HK-2 (cell line): Measurements from ENCODE around the gene HSFY2.
"Not testable (repeated sequence)": the region's sequence is repeated elsewhere in the genome, so short reads cannot be mapped to it uniquely, and the experiment has no call there.

Source experiments
- DNase-seq: peaks from one replicate; pipeline ENCODE4 v3.0.0-alpha.2; 2018; ENCODE audit not compliant: unreplicated experiment

Gene HSFY2, protein sequence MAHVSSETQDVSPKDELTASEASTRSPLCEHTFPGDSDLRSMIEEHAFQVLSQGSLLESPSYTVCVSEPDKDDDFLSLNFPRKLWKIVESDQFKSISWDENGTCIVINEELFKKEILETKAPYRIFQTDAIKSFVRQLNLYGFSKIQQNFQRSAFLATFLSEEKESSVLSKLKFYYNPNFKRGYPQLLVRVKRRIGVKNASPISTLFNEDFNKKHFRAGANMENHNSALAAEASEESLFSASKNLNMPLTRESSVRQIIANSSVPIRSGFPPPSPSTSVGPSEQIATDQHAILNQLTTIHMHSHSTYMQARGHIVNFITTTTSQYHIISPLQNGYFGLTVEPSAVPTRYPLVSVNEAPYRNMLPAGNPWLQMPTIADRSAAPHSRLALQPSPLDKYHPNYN

DNA sequence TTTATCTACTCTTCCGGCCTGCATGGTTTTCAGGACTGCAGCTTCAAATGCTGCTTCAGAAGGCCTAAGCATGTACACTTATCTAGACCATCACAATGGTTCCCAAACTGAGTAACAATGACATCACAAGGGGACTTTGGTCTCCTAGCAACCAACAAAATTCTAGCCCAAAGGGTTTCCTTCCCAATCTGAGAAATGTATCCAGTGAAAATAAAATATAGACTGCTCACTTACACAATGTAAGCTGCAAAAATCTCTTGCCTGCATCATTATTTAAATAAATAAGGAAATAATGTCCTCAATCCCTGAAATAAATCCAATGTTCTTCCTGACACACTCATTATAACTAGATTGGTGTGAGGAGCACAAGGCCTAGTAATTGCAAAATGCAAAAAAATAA lies at the start of gene HSFY2:
Gene HSFY2, minus strand, starts transcription at position 101 of the 400 bp plus-strand sequence. CDS start 117 bp downstream, outside the sequence.
- not testable (repeated sequence) for DNase-seq

DNA sequence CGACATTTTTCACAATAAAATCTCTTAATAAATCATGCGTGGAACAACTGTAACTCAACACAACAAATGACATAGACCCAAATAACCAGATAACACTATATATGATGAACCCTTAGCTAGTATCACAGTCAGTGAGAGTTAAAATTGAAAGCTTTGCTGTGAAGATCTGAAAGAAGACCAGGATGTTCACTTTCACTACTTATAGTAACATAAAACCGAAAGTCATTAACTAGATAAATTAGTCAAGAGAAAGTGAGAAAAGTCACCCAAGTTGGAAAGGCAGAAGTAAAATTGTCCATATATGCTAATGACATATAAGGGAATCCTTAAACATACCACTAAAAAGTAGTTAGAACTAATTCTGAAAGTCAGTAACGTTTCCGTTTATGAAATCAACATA lies 42.2 kb upstream of the HSFY2 start:
- not testable (repeated sequence) for DNase-seq

DNA sequence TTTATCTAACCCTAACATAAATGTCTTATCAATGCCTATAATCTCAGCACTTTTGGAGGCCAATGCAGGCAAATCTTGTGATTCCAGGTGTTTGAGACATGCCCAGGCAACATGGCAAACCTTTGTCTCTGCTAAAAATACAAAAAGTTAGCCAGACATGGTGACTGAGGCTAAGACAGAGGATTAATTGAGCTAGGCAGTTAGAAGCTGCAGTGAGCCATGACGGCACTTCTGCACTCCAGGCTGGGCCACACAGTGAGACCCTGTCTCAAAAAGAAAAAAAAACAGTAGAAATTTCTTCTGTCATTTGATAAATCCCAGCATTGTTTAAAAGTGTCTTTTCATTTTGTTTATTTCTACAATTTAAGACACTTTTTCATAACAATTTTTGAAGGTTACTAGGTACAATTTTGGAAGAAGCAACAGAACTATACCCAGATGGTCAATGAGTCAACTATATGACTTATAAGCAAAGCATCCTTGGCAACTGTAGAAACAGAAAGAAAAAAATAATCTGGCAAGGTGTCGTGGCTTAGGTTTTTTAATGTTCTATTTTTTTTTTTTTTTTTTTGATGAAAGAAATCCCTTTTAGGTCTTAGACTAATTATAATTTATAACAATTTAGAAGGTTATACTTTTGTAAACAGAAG lies 15.3 kb upstream of the HSFY2 start:
- not testable (repeated sequence) for DNase-seq

DNA sequence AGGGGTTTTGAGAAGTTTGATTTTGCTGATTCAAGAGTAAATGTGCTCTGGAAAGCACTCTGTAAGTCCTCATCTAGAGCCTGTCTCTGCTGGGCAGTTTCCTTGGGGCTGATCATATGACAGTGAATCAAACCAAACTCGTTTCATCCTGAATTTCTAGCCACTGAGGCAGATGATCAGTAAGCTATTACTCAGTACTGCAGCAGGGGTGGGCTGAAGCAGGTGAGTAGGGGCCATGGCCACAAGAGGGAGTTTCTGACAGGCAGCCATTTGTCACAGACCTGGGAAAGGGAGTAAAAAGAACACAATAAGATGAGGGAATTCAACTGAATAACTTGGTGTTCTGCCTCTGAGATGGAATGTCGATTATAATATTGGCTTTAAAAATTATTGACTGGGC lies 19.5 kb downstream of the HSFY2 start:
- DNase-seq: not testable (repeated sequence)

DNA sequence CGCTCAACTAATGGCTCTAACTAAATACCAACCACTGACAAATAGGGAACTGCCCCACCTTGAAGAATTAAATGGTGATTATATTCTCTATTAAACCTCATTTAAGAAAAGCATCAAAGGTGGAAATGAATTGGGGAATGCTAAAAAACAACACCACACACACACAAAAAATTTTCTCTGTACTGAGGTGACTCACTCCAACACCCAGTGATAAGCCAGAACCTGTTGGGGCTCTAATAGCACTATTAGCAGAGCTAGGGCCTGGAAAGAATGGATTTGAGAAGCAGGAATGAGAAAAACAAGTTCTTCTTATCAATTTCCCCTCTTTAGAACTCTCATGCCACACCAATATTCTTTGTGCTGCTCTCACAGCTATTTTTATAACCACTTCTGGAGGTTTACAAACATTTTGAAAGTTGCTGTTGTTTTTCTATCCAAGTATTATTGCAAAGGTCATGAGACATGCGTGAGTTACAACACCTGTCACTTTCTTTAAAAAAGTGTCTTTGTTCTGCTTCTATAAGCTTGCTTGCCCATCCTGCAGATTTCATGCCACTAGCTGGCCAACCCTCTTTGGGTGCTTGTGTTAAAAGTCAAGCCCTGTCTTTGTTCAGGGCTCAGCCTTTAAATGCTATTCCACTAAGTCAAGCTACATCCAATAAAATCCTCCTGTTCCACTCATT lies 20.3 kb downstream of the HSFY2 start:
- not testable (repeated sequence) for DNase-seq

DNA sequence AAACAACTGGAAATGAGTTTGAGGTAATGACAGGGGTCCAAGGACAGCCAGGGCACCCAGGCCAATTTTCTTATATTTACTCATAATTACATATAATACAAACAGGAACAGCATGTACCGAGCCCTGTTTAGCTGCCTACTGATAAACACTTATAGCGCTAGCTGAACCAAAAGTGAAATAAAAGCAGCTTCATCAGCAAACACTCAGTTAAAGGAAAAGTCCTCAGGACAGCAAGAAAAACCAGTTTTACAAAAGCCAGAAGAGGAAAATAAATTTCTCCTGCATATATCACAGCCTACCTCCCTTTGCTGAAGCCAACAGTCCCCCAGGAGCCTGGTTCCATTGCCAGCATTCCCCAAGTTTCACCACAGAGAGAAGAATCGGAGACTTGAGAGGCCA lies 49.8 kb downstream of the HSFY2 start:
- DNase-seq: not testable (repeated sequence)
